ENCODE results near the gene OBSCN.

The OBSCN gene

DNA sequence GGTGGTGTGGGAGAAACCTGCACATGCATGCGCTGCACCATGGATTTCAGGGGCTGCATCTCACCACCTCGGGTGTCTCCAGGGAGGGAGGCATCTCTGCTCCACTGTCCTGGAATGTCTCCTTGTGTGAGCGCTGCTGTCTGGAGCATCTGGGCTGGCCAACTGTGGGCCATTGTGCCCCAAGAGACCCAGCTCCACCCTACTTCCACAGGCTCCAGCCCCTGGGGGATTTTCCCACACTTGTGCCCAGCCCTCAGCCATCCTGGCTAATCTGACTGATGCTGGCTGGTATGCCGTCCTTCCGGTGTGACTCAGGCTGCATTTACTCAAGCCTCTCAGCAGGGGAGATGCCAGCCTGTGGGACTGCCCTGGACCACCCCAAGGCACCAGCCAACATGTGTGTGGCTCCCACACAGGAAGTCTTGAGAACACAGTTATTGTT, 136.8 kb downstream of the OBSCN start:
- TF ChIP-seq TAF1 (IDR thresholded peaks at IDR 0.05; ENCODE audit: borderline replicate concordance, insufficient read depth, low read length) (no peak), POLR2AphosphoS5 (IDR thresholded peaks at IDR 0.05; ENCODE audit: low read depth, low read length) (no peak), SIN3A (IDR thresholded peaks at IDR 0.05; ENCODE audit: borderline replicate concordance, insufficient read depth, low read length) (no peak), REST (IDR thresholded peaks at IDR 0.05; ENCODE audit: insufficient read depth in 1 of 2, low read depth in 2 of 2, low read length in 2 of 2) (no peak), FOXP2 (optimal IDR thresholded peaks at IDR 0.05; ENCODE audit: borderline replicate concordance, extremely low read depth, extremely low read length, insufficient read depth) (no peak)

- no peak for TF ChIP-seq FOXP2 (optimal IDR thresholded peaks at IDR 0.05; ENCODE audit: borderline replicate concordance, extremely low read depth, extremely low read length, insufficient read depth)
- no peak for TF ChIP-seq REST (IDR thresholded peaks at IDR 0.05; ENCODE audit: insufficient read depth in 1 of 2, low read depth in 2 of 2, low read length in 2 of 2)
- TF ChIP-seq SIN3A (IDR thresholded peaks at IDR 0.05; ENCODE audit: borderline replicate concordance, insufficient read depth, low read length) = no peak
- TF ChIP-seq POLR2AphosphoS5 (IDR thresholded peaks at IDR 0.05; ENCODE audit: low read depth, low read length) = no peak
- no peak for TF ChIP-seq TAF1 (IDR thresholded peaks at IDR 0.05; ENCODE audit: borderline replicate concordance, insufficient read depth, low read length)
Measured at GRCh38 chr1:228345201-228345930, 137.5 kb downstream of the OBSCN start.

GRCh38 chr1:228346731-228347130, 138.9 kb downstream of the OBSCN start:
- TF ChIP-seq TAF1 (IDR thresholded peaks at IDR 0.05; ENCODE audit: borderline replicate concordance, insufficient read depth, low read length) (no peak), SIN3A (IDR thresholded peaks at IDR 0.05; ENCODE audit: borderline replicate concordance, insufficient read depth, low read length) (no peak), FOXP2 (optimal IDR thresholded peaks at IDR 0.05; ENCODE audit: borderline replicate concordance, extremely low read depth, extremely low read length, insufficient read depth) (no peak), REST (IDR thresholded peaks at IDR 0.05; ENCODE audit: insufficient read depth in 1 of 2, low read depth in 2 of 2, low read length in 2 of 2) (no peak), POLR2AphosphoS5 (IDR thresholded peaks at IDR 0.05; ENCODE audit: low read depth, low read length) (no peak)

DNA sequence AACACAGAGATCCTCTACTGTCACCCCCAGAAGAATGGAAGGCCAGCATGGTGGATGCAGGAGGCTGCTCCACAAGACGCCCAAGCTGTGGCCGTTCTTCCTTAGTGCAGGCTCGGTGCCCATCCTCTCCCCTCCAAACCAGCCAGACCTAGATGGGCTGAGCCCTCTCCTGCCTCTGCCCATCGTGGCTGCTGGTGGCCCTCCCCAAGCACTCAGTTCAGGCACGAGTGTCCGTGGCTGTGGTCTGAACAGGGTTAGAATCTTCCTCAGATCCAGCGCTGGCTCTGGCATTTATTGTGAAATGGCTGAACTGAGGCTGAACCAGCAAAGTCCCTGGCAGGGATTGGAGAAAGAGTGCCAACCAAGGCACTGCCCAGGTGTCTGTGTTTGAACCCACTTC, 139.3 kb downstream of the OBSCN start:
- TF ChIP-seq TAF1 (IDR thresholded peaks at IDR 0.05; ENCODE audit: borderline replicate concordance, insufficient read depth, low read length) (no peak), REST (IDR thresholded peaks at IDR 0.05; ENCODE audit: insufficient read depth in 1 of 2, low read depth in 2 of 2, low read length in 2 of 2) (no peak), SIN3A (IDR thresholded peaks at IDR 0.05; ENCODE audit: borderline replicate concordance, insufficient read depth, low read length) (no peak), POLR2AphosphoS5 (IDR thresholded peaks at IDR 0.05; ENCODE audit: low read depth, low read length) (no peak), FOXP2 (optimal IDR thresholded peaks at IDR 0.05; ENCODE audit: borderline replicate concordance, extremely low read depth, extremely low read length, insufficient read depth) (no peak)
